Astrocyte (in vitro differentiated cells and primary cell): Measurements from ENCODE around the gene NANOS2. TPM values are rescaled to one million over a fixed set of nuclear protein-coding genes. Genes with fewer than 3 reads are reported as not detected.
A peak's percentile ranks its signal among the peaks of the same experiment; 100 is the strongest.

ENCODE experiments used
- DNase-seq: peaks from one replicate; pipeline ENCODE4 v3.0.0-alpha.2; 2010; ENCODE audit warnings: low read depth
- FAIRE-seq: peaks from 2 replicates; lab custom pipeline; 2011; peaks lifted over from hg19 to GRCh38; lab: Jason Lieb, UNC
- H2AFZ ChIP-seq: 2 replicates; pipeline ENCODE4 v1.6.0; 2012; ENCODE audit warnings: low read depth, low read length, inconsistent platforms
- H3K27ac ChIP-seq: 2 replicates; pipeline ENCODE4 v1.5.1; 2011; ENCODE audit warnings: low read depth, low read length, inconsistent platforms
- H3K27me3 ChIP-seq: 2 replicates; pipeline ENCODE4 v1.6.0; 2011; ENCODE audit warnings: low read length, inconsistent platforms; ENCODE audit not compliant: insufficient read depth
- H3K36me3 ChIP-seq: 2 replicates; pipeline ENCODE4 v1.5.1; 2011; ENCODE audit warnings: low read length, inconsistent platforms; ENCODE audit not compliant: insufficient read depth
- H3K4me1 ChIP-seq: 2 replicates; pipeline ENCODE4 v1.5.1; 2011; ENCODE audit warnings: low read length, inconsistent platforms; ENCODE audit not compliant: insufficient read depth
- H3K4me2 ChIP-seq: 2 replicates; pipeline ENCODE4 v1.6.0; 2012; ENCODE audit warnings: low read length, inconsistent platforms
- H3K4me3 ChIP-seq: 2 replicates; pipeline ENCODE4 v1.5.1; 2011; ENCODE audit warnings: low read depth, mild to moderate bottlenecking, low read length, inconsistent platforms; ENCODE audit not compliant: insufficient read depth
- H3K79me2 ChIP-seq: 2 replicates; pipeline ENCODE4 v1.6.0; 2012; ENCODE audit warnings: mild to moderate bottlenecking, low read length, inconsistent platforms; ENCODE audit not compliant: insufficient read depth
- H3K9ac ChIP-seq: 2 replicates; pipeline ENCODE4 v1.6.0; 2012; ENCODE audit warnings: mild to moderate bottlenecking, low read length, inconsistent platforms
- H3K9me3 ChIP-seq: 2 replicates; pipeline ENCODE4 v1.5.1; 2012; ENCODE audit warnings: low read depth, mild to moderate bottlenecking, low read length, inconsistent platforms; ENCODE audit not compliant: insufficient read depth
- H4K20me1 ChIP-seq: 2 replicates; pipeline ENCODE4 v1.6.0; 2012; ENCODE audit warnings: low read length, inconsistent platforms; ENCODE audit not compliant: insufficient read depth
- H3K27ac Mint-ChIP-seq: one replicate; pipeline ENCODE4 v1.8.0; 2021; ENCODE audit warnings: mild to moderate bottlenecking, mixed read lengths; ENCODE audit not compliant: unreplicated experiment
- H3K27me3 Mint-ChIP-seq: one replicate; pipeline ENCODE4 v1.8.0; 2021; ENCODE audit warnings: low read depth, mixed read lengths; ENCODE audit not compliant: unreplicated experiment
- H3K36me3 Mint-ChIP-seq: one replicate; pipeline ENCODE4 v1.8.0; 2021; ENCODE audit warnings: low read depth, mixed read lengths; ENCODE audit not compliant: unreplicated experiment
- H3K4me1 Mint-ChIP-seq: one replicate; pipeline ENCODE4 v1.8.0; 2021; ENCODE audit warnings: low read depth, mixed read lengths; ENCODE audit not compliant: unreplicated experiment
- H3K4me3 Mint-ChIP-seq: one replicate; pipeline ENCODE4 v1.8.0; 2021; ENCODE audit warnings: mild to moderate bottlenecking, moderate library complexity, mixed read lengths; ENCODE audit not compliant: unreplicated experiment
- H3K9me3 Mint-ChIP-seq: one replicate; pipeline ENCODE4 v1.8.0; 2021; ENCODE audit warnings: mild to moderate bottlenecking, mixed read lengths; ENCODE audit not compliant: unreplicated experiment
- CTCF ChIP-seq: IDR thresholded peaks from 2 replicates; pipeline ENCODE4 v1.5.1; 2011; ENCODE audit warnings: low read depth, mild to moderate bottlenecking, inconsistent platforms, low read length, moderate library complexity; ENCODE audit not compliant: insufficient read depth
- EZH2 ChIP-seq: IDR thresholded peaks from 2 replicates; pipeline ENCODE4 v1.6.1; 2012; ENCODE audit warnings: mild to moderate bottlenecking, low read length, inconsistent platforms; ENCODE audit not compliant: insufficient read depth
- total RNA-seq: library from RNA; stranded (reverse); gene quantifications from 2 replicates; pipeline ENCODE4 v1.2.1, GENCODE V29; 2021

Gene NANOS2
- total RNA-seq, 1 donor from 2014 or later: not detected

- Mint-ChIP-seq H3K9me3 (no peaks in the 10 kb centered on the region), H3K36me3 (peaks cover 16% of the 10 kb centered on the region), H3K27ac (no peak overlapping the region), H3K27me3 (peaks cover 10% of the 10 kb centered on the region), H3K4me3 (no peak overlapping the region), H3K4me1 (peaks cover 24% of the 10 kb centered on the region)
- Histone ChIP-seq H3K79me2 (no peaks in the 10 kb centered on the region), H3K9ac (peak overlapping the region; percentile 64), H2AFZ (no peak overlapping the region), H3K4me1 (peaks cover 34% of the 10 kb centered on the region), H3K9me3 (no peaks in the 10 kb centered on the region), H3K4me3 (no peak overlapping the region), H3K27ac (no peak overlapping the region), H3K27me3 (no peaks in the 10 kb centered on the region), H3K36me3 (no peaks in the 10 kb centered on the region), H3K4me2 (peak overlapping the region; percentile 69), H4K20me1 (peaks cover 6% of the 10 kb centered on the region)
- TF ChIP-seq EZH2 (no peak), CTCF (no peak)
- FAIRE-seq (no peak), DNase-seq (no peak)
Observed at GRCh38 chr19:45960595-45961235, 46.1 kb upstream of the NANOS2 start.

GRCh38 chr19:45959517-45960025 lies 45.0 kb upstream of the NANOS2 start:
- peaks cover 10% of the 10 kb centered on the region for H3K27me3 Mint-ChIP-seq
- Histone ChIP-seq H3K27me3 (no peaks in the 10 kb centered on the region), H3K4me2 (peak overlapping the region; percentile 69), H3K9me3 (no peaks in the 10 kb centered on the region), H3K79me2 (no peaks in the 10 kb centered on the region), H3K27ac (peak overlapping the region; percentile 74), H3K36me3 (no peaks in the 10 kb centered on the region), H3K4me3 (no peak overlapping the region), H2AFZ (peak overlapping the region; percentile 51), H3K9ac (peak overlapping the region; percentile 64), H4K20me1 (no peaks in the 10 kb centered on the region), H3K4me1 (peaks cover 45% of the 10 kb centered on the region)
- H3K4me1 Mint-ChIP-seq: peaks cover 31% of the 10 kb centered on the region
- peaks cover 13% of the 10 kb centered on the region for H3K36me3 Mint-ChIP-seq
- DNase-seq (no peak), FAIRE-seq (no peak)
- no peaks in the 10 kb centered on the region for H3K9me3 Mint-ChIP-seq
- H3K4me3 Mint-ChIP-seq: no peak overlapping the region
- TF ChIP-seq CTCF: no peak
- no peak for TF ChIP-seq EZH2
- H3K27ac Mint-ChIP-seq: peak overlapping the region; percentile 87
